NCI-H1105 (cell line): ENCODE data around the gene ZXDC.

Source experiments
- DNase-seq: peaks from one replicate; lab custom pipeline; 2025; lab: John Stamatoyannopoulos, UW

ZXDC gene

DNA sequence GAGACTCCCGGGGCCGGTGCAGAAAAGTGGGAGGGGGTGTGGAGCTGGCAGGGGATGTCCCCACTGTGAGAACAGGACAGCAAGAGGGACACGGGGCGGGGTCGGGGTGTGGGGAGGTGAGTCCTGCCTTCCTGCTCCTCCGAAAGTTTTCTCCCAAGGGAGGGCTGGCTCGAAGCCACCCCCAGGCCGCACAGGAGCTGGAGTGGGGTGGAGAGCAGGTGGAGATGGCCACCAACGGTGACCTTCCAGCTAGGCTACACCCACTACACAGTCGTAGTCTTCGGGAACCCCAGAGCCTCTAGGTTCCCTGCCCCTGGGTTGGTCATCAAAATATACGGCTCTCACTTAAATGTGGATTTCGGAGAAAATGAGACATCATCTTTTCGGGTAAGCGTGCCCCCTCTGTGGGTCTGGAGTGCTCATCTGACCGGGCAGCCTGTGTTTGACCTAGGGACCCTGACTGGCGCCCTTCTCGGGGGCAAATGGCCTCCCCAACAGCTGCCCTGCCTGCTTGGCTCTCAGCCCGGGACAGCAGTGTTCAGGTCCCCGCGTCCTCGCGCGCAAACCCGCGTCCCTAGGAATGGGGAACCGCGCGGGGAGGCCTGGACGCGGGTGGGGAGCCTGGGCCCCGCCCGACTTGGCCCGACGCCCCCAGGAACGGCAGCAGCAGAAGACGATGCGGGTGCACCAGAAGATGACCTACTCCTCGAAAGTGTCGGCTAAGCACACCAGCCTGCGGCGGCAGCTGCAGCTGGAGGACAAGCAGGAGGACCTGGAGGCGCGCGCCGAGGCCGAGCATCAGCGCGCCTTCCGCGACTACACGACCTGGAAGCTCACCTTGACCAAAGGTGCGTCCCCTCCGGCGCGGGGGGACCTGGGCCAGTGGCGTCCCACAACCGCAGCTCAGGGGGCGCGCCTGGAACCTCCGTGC lies 59.8 kb downstream of the ZXDC start:
- DNase-seq: no peak

DNA sequence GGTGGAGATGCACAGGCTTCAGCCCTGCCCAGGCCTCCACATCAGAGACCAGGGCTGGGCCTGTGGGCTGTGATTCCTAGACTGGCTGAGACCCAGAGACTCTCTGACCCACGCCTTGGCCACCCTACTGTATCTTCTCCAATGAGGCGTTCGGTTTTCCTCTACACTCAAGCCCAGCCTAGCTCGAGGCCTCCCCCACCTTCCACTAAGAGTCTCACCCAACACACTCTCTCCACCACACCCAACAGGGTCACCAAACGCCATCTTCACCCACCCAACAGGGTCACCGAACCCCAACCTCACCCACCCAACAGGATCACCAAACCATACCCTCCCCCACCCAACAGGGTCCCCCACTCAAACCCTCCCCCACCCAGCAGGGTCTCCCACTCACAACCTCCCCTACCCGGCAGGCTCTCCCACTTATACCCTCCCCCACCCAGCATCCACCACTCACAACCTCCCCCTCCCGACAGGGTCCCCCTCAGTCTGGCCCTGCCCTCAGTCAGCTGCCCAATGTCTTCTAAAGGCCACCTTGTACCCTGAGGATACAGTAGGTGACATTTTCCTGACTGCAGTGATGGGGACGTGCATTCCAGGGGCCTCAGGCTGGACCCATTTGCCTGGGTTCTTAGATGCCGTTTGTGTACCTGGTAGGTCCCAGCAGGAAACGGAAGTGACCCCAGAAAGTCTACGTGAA lies 60.6 kb downstream of the ZXDC start:
- no peak for DNase-seq

DNA sequence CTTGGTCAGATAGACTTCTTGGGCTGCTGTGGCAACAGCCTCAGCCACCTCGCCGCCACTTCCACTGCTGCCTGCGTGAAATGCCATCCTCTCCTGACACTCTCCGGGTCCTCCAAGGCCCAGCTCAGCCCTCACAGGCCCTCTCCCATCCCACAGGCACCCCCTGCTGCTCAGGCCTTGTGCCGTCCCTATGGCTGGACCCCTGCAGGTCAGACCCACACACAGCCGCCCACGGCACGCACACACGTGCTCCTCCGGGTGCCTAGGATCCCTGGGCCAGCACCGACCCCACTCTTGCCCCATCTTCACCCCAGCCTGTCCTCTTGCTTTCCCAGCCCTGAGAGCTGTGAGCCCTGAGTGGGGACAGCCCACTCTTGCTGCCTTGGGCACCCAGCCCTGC lies 61.3 kb downstream of the ZXDC start:
- no peak for DNase-seq

DNA sequence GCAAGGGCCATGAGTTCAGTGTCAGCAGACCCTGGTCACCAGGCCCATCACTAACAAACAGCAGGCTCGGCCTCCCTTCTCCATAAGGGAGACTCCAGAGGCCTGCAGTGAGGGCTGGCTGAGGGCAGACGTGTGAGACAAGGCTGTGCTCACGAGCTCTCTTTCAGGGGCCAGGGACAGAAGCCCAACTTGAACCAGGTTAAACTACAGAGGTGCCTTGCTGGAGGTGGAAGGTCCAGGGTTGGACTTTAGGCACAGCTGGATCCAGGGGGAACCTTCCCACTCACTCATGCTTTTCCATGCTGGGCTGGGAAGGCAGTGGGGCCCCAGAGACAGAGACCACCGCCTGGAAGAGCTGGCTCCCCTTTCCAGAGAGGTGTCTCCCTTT lies 62.0 kb downstream of the ZXDC start:
- DNase-seq: no peak

DNA sequence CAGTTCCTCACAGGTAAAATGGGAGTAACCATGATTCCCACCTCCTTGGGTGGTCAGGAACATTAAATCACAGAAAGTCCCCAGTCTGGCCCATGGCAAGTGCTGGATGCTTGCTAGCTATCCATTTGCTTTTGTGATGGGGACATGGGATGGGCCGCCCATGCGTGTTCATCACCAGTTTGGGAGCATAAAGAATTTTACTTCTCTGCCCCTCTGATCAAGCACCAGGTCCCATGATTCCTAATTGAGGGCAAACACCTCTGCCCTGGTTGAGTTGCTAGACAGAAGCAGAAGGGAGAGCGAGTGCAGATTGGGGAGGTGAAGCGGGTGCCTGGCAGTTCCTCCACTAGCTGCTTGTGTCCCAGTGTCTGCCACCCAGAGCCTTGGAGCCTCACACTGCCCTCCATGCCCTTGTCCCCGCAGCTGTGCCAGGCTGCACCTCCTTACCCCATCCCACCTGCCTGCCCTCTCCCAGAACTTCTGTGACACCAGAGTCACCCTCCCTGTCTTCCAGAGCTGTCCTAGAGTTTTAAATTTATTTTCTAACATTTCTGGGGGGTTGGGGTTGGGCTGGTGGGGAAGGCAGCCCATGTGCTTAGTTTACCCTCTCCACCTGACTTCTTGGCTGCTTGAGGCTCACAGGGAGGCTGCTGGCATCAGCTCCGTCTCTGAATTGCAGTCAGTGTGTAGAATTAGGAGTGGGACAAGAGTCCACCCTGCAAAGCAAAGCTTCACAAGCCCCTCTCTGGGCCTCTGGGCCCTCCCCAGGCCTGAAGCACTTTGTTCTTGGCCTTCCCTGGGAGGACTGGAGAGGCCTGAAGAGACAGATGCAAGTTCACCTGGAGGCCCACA lies 62.6 kb downstream of the ZXDC start:
- no peak for DNase-seq

DNA sequence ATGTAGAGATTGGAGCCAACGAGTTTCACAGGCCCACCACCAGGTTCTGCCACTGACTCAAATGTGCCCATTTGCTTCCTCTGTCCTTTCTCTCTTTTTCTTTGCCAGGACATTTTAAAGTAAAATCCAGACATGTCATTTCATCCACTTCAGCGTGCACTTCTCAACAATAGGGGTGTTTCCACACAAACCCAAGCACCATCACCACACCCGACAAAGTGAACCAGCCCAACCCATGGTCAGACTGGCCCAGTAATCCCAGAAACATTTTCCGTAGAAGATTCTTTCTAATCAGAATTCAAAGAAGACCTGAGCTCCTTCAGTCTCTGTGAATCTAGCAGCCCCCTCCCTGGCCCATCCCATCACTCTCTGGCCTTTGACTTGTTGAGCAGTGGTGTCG lies 67.6 kb downstream of the ZXDC start:
- DNase-seq: no peak

DNA sequence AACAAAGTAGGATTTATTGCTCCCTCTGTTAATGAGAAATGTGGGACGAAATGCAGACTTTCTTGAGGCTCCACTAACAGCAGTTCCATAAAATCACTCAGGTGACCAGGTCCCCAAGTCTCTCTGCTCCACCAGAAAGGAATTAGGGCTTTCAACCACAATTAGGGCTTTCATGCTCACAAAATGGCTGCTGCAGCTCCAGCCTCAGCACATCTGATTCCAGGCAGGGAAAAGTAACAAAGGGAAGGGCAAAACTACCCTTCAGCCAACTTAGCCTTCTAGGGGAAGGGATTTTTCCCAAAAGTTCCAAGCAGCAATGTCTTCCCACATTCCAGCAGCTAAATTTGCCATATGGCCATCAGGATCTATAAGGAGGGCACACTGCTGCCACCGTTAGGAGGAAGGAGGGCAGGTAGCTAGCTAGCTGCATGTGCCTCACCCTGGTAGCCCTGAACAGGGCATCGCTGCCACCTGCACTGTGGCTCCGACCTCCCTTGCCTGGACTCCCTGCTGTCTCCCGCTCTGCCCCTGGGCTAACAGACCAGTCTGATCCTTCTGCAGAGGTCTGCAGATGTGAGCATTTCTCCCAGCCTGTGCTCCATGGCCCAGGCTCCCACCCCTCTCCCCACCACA lies 68.2 kb downstream of the ZXDC start:
- no peak for DNase-seq

DNA sequence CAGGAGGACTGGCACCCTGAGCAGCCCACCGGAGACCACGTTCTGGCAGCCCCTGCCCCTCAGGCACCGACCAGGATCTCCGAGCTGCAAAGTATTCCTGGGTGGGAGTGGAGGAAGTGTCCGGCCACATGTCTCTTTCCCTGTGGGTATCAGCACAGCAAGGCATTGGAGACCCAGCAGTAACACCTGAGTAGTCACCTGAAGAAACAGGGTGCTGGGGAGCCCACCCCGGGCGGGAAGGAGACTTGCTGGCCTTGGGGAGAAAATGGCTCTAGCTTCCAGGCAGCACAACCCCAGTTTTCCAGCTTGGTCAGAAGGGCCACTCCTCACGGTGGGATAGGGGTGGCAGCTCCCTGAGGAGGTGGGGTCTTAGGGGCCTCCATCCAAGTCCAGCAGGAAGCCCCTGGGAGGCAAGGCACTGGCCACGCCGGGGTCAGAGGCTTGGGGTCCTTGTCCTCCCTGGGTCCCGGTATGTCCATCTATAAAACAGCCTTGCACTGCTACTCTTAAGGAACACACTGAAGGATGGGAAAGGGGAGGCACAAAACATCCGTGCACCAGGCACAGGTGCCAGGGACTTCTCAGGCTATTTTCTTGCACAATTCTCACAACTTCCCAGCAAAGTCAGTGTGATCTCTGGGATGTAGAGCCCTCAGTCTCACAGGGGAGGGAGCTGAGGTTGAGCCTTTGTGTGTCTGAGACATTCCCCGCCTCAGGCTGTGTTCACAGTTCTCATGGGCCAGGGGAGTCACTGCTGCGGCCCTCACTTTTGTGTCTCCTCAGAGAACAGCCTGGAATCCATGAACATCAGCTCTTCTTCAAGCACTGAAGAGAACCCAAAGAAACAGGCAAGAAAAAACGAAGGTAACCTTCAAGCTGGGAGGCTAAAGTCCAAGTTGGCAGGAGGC lies 69.0 kb downstream of the ZXDC start:
- no peak for DNase-seq

DNA sequence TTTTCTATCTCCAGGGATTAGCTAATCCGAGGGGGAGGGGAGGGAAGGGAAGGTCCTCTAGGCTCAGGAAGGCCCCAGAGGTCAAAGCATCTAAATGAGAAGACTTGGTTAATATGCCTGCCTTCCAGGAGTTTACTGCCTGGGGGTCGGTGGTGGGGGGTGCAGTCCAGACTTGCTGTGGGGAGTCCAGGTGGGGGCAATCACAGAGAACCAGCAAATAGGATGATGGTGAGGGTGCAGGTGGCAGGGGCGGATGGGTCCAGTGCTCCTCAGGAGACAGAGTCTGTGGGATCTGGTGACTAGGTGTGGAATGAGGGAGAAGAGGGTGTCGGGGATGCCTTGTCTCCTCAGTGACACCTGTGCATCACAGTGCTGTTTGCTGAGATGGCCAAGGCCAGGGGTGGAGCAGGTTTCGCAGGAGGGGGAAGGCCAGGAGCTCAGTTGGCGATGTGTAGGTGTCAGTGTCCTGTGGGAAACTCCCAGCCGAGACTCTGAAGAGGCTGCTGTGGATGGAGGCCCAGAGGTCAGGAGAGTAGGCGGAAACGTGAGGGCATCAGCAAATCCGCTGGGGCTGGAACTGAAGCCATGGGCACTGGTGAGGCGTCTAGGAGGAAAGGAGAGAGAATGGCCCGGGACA lies 72.9 kb downstream of the ZXDC start:
- no peak for DNase-seq

DNA sequence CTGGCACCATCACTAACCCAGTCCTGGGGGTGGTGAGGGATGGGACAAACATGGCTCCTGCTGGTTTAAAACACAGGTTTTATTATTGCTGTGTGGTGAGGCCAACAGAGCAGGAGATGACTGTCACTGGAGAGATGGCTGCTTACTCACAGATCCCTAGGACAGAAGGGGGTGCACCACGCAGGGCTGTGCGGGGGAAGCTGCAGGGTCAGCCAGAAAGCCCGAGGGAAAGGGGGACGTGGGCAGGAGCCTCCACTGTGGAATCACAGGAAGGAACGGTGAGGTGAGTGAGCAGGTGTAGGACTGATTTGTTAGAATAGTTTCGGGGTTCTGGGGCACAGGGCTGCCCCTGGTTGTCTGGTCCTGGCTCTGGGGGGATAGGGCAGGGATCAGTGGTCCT lies 73.5 kb downstream of the ZXDC start:
- no peak for DNase-seq

DNA sequence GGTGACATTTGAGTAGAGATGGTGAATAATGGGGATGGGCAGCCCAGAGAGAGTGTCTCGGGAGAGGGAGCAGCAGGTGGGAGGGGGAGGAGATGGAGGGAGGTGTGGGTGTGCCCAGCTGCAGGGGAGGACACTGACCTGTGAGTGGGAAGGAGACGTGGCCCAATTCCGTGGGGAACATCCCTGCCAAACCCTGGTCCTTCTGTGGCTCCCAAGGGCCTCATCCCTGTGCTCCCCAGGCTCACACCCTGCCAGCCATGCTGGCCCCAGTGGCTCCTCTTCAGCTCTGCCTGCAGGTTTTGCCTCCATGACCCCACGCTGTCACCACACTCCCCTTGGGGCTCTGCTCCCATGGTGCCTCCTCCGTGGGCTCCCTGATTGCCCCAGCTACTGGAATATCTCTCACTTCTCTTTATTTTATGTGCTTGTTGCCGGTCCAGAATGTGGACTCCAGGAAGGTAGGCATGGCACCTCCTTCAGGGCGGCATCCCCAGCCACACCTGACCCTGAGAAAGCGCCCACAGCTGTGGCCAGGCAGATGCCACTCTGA lies 74.0 kb downstream of the ZXDC start:
- DNase-seq: no peak

DNA sequence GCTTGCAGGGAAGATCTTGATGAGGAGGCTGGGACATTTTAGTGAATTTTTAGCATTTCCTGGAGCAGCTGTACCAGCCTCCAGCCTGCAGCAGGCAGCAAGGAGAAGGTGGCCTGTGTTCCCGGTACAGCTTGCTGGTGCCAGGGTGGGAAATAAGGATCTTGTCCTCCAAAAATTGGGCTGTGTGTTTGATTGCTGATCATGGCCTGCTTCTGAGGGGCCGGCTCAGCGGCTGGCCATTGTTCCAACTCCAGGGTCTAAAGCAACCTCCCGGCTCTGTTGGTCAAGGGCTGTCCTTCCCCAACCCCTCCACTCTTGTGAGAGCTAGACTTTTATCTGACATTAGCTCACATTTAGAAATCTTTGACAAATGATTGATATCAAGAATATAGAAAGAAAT lies 75.9 kb downstream of the ZXDC start:
- DNase-seq: no peak

DNA sequence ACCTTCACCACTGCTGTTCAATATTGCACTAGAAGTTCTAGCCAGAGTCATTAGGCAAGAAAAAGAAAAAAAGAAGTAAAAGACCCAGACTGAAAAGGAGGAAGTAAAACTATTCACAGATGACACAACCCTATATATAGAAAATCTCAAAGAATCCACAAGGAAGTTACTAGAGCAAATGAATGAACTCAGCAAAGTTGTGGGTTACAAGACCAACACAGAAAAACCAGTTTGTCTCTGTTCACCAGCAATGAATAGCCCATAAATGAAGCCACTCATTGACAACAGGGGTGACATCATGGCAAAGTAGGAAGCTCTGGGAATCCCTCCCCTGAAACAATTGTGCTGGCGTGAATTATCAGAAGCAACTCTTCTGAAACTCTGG lies 76.3 kb downstream of the ZXDC start:
- no peak for DNase-seq

DNA sequence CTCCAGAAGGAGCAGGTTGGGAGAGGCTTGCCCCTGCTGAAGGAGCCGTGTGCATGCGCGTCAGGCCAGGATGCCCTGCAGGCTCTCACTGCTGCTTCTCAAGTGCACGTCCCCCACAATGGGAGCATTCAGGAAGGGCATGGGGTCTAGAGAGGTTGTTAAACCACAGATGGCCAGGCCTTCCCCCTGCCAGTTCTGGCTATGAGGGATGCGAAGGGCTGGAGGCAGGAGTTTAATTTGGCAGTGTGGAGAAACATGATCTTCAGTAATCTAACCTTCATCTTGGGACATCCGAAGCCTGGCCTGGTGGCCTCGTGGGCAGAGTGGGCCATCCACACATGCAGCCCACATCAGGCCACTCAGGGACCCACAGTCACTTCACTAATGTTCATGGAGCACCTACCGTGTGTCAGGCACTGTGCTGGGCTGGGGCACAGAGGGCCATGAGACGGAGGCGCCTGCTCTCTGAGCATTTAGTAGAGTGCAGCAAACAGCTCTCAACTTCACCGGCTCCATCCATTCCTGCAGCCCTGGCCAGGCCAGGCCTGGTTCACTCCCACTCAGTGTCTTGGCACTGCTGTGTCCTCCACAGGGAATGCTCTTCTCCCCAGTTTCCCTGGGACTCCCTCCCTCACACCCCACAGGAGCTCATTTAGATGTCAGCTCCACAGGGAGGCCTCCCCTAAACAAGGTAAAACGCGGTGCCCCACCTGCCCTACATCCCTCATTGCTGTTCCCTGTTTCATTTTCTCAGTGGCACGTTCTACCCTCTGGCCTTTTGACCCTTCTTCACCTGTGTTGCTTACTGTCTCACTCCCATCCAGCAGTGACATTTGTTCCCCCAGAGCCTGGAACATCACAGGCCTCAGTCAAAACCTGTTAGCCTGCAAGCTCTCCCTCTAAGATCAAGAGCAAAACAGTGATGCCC lies 77.0 kb downstream of the ZXDC start:
- DNase-seq: no peak

DNA sequence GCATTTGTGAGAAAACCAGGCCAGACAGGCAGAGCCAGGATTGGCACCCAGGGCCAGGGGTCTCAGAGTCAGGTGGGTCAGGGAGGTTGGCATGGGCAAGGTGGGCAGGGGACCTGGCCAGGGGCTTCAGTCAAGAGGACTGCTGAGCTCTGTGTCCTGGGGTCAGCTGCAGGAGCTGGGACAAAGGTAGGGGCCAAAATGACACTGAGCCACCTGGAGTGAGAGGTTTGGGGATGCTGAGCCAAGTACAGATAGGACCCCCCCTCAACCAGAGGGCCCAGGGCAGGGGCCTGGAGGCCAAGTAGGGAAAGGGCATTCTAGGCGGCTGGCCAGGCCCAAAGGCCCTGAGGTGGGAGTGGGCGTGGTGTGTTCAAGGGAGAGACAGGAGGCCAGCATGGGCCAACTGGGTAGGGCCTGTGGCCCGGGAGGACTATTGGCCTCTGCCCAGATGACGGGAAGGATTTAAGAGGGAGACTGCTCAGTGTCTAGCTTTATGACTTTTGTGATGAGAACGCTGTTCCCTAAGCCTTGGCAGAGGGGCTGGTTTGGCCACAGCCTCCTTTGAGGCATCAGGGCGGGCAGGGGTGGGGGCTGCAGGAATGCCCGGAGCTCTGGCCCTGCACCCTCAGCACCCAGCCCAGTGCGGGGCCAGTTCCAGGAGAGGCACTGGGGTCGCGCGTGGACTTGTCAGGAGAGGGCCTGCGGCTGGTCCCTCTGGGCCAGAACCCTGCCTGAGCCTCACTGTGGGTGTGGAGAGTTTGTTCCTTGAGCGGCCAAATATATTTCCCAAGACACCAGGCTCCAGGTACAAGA lies 77.9 kb downstream of the ZXDC start:
- no peak for DNase-seq

DNA sequence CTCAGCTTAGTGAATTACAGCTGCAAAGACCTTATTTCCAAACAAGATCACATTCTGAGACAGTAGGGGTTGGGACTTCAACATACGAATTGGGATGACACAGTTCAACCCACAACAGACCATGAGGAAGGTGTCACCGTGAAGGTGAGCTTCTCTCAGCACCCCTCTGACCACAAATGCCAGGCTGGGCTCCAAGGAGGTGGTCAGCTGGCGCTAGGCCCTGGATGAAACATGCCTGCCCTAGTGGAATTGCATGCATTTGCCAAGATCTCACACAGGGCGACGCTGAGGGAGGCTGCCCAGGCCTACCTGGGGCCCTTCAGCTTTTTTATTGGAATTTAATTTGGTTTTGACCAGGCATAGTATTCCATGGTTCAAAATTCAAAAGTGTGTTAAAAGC lies 79.2 kb downstream of the ZXDC start:
- DNase-seq: no peak

DNA sequence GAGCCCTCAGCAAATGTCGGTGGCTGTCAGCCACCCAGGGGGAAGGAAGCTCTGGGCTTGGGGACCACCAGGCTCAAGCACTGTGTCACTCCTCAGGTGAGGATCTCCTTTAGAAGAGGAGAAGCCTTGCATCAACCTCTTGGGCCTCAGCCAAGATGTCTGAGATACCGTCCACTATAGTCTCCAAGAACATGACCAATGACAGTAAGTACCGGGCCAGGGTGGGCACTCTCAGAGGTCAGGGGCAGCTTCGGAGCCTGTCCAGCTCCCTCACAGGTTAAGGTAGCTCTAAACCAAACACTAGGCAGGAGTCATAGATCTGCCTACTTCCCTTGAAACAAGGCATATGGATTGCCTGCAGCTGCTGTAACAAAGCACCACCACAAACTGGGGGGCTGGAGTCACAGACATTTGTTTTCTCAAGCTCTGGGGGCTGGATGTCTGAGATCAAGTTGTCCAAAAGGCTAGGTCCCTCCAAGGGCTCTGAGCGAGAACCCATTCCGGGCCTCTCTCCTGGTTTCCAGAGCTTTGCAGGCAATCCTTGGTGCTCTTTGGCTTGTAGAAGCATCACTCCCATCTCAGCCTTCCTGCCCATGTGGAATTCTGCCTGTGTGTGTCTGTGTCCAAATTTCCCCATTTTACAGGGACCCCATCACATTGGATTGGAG lies 79.7 kb downstream of the ZXDC start:
- DNase-seq: no peak

DNA sequence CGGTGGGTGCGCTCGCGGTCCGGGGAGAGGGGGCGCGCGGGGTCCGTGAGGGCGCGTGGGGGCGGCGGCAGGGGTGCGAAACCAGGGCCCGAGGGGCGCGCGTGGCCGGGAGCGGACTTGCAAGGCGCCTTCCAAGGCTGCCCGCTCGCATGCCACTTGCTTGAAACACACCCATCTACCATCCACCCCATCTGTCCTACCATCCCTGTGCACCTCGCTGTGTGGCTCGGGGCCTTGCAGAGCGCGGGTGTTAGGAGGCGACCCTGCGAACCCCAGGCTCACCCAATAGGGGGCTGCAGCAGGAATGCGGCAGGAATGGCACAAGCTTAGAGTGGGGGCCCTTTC lies 80.7 kb downstream of the ZXDC start:
- DNase-seq: no peak
